Right hindlimb (tissue), 1 donor: ENCODE results near the gene RAET1E.
"Not testable (repeated sequence)": the region's sequence is repeated elsewhere in the genome, so short reads cannot be mapped to it uniquely, and the experiment has no call there.

Experiments
- DNase-seq: peaks from one replicate; pipeline ENCODE4 v3.0.0-alpha.2; 2018

RAET1E gene

DNA sequence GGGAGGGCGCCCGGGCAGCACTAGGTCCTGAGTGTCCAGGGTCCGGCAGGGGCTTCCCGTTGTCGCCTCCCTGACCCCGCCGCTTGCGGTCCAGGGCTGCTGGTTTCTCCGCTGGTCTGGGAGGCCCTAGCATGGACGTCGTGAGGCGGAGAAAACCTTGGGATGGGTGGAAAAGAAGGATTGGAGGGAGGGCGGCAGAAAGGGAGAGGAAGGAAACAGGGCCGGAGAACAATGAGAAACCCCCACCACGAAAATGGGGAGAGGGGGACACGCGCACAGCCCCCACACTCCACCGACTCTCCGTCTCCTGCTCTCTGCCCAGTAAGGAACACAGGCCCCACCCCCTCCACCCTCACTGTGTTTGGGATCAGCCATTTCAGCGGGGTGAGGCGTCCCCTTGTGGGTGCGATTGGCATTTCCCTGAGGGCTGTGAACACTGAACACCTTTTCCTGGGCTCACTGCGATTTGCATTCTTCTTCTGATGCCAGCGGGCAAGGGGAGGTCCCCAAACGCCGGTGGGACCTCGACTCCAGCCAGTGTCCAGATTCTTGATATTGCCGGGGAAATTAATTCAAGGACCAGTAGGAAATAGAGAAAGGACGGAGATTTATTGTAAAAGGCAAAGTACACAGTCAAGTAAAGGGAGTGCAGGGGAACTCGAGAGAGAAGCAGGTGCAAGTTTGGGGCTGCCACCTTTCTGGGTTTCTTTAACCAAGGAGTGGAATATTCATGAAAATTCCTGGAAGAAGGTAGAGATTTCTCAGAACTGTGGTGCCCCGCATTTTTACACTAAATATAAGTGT, 28.3 kb upstream of the RAET1E start:
- DNase-seq, result peak; percentile 84

DNA sequence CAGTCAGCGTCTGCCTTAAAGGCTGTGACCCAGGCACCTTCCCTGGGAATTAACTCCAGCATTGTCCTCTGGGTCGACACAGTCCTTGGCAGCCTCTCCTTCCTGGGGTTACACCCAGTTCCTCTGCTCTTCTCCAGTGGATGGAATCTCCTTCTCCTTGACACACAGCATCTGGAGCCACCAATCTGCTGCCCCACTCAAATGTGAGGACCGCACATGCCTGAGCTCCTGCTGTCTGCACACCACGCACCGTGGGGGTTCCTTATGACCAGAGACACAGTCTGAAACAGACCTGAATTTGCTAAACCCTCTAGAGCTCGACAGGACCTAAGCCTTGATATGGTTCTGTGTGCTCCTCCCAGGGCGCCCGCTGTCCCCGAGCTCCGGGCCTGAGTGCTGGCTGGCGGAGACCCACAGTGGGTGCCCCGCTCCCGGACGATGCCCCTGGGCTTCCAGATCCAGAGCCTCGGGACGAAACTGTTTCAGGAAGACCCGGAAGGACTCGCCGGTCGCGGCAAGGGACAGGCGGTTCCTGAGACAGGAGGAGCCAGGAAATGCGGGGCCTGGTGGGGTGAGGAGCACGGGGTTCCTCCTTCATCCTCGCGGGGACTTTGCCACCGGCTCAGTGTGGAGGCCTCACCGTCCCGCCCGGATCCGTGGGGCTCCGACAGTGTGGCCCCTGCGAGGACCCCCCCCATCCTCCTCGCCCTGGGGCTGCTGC, 27.5 kb upstream of the RAET1E start:
- no peak for DNase-seq

DNA sequence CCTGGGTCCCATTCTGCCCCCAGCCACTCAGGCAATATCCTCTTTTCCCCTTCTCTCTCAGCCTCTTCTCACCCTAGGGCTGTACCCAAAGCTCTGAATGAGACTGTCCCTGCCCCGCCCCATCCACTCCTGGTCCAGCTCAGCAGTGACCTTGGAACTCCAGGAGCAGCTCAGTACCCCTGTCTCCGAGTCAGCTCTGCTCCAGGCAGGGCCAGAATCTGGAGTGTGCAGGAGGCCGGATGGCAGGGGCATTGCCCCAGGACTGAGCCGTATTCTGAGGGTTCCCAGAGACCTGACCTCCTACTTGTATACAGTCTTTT, 27.0 kb upstream of the RAET1E start:
- DNase-seq, result no peak

DNA sequence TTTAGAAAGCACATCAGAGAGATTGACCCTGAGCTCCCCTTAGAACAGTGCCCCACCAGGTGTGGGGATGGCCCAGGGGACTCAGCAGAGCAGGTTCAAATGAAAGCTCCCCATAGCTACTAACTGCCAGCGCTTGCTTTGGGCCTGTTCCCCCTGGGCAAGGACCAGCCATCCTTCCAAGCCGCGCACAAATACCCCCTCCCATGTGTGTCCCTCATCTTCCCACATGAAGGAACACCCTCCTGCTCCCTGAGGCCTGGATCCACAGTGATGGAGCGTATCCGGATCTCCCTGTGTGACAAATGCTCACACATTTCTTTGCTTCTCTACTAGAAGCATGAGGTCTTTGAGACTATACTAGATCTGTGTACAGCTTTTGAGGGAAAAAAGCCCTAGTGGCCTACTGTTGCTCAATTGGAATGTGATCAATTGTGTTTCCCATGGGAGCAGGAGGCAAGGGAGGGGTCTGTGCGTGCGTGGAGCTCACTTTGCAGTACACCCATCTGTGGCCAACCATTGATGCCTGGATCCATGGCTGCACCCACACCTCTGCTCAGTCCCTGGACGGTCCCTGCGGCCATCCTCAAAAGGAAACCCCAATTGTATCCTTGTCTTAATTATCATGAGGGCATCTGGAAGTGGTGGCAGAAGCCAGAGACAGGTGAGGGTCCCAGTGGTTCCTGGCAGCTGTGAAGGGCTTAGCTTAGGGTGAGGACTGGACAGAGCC, 26.5 kb upstream of the RAET1E start:
- DNase-seq, result no peak

- DNase-seq, result no peak
Observed at GRCh38 chr6:149923327-149923986, 25.5 kb upstream of the RAET1E start.

GRCh38 chr6:149922642-149923326, 24.9 kb upstream of the RAET1E start, which contains the start of gene RAET1G:
RAET1G (minus strand) TSS chr6:149923121; CDS start chr6:149923010, 111 bp downstream.
- DNase-seq, result peak; percentile 94

GRCh38 chr6:149922091-149922490, 24.2 kb upstream of the RAET1E start:
- not testable (repeated sequence) for DNase-seq

GRCh38 chr6:149921361-149921760, 23.4 kb upstream of the RAET1E start:
- no peak for DNase-seq

GRCh38 chr6:149919834-149920225, 21.9 kb upstream of the RAET1E start:
- no peak for DNase-seq

GRCh38 chr6:149919126-149919833, 21.4 kb upstream of the RAET1E start:
- DNase-seq, result not testable (repeated sequence)

- DNase-seq, result no peak
Observed at GRCh38 chr6:149918151-149918905, 20.4 kb upstream of the RAET1E start.

GRCh38 chr6:149917679-149918078, 19.8 kb upstream of the RAET1E start:
- DNase-seq, result no peak

DNA sequence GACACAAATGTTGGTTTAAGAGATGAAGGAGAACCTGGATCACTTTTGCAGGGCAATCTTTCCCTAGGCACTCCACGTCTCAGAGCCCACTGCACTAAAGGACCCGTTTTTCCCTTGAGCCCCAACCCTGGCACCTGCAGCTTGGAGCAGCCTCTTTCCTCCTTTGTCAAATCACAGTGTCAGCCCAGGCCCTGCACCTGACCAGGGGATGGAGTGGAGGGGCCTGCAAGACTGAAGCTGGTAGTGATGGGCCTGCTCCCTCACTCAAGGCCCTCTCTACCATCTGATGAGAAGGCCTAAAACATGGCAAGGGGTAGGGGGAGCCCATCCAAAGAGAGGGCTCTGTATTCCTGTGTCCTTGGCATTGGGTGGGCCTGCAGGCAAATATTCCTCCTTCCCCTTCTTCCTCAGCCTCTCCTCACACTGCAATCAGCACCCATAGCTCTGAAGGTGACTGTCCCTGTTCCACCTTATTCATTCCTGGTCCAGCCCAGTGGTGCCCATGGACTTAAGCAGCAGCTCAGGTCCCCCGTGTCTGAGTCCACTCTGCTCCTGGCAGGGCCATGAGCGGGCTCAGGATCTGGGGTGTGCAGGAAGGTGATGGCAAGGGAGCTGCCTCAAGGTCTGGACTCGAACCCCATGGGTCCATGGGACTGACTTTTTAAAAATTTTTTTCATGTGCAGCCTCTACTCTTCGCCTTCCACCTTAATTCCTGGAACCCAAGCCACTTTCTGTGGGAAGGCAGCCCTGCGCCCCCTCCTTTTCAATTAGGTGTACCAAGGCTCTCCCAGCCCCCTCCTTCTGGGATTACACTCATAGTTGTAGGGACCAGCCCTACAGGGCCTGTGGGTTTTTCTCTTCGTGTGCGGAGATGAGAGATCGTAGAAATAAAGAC, 18.3 kb upstream of the RAET1E start:
- no peak for DNase-seq

DNA sequence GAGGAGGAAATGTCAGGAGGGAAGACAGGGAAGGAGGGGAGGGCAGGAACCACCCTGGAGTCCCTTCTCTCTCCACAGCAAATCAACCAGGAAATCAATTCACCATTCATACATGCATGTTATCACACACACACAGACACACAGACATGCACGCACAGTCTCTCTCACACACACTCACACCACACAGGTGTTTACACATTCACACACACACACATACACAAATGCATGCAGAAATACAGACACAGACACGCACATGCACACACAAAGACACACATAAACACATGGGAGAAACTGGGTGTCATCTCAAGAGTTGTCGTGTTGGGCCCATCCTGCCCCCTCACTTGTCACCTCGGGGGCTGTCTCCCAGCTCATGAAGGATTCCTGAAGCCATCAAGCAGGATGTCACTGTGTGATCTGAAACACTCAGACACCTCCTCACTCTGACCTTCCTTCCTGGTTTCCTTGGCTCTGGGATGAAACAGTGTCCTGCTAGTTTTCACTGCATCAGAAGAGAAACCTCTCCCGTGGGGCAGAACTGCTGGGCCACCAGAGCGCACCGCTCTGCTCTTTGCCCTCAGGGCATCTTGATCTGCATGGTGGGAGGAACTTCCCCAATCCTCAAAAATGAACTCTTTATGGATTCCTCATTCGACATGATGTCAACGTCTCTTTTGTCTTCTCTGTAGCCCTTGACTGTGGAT, 15.8 kb upstream of the RAET1E start:
- no peak for DNase-seq

DNA sequence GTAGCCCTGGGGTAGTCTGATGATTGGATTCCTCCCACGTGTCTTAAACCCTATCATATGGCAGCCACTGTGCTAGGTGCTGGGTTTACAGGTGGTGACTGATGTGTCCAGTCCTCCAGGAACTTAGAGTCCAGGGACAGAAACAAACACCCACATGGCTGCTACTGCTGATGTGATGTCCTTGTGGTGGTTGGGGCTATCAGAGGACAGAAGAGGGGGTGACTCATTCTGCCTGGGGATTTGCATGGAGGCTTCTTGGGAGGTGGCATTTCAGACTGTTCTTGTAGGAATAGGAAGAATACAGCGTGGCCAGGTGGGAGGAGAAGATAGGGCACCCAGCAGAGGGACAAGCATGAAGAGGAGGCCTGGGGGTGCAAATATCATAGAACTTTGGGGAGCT, 15.2 kb upstream of the RAET1E start:
- DNase-seq, result no peak

- not testable (repeated sequence) for DNase-seq
Observed at GRCh38 chr6:149912680-149913079, 14.8 kb upstream of the RAET1E start.

DNA sequence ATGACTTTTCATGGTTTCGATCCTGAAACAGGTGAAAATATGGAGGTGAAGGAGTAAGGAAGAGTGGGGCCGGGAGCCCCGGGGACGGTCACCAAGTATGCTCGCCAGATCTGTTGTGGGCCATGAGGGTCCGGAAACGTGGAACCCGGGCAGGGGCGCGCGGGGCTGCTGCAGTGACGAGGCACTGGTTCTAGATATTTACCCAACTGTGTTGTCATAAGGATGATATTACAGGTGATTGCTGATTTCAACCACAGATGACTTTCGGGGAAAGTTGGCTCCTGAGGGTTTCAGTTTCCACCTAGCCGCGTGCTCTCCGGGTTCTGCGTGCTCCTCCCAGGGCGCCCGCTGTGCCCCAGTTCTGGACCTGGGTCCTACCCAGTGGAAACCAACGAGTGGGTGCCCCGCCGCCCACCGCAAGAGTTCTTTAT, 12.8 kb upstream of the RAET1E start:
- no peak for DNase-seq

GRCh38 chr6:149909701-149910470, 12.0 kb upstream of the RAET1E start:
- DNase-seq, result no peak
